CD4-positive, alpha-beta T cell (primary cell): ENCODE results near the gene FASN. TPM values are rescaled to one million over a fixed set of nuclear protein-coding genes. Genes with fewer than 3 reads are reported as not detected.

ENCODE experiments used
- ATAC-seq: fragments of 200-7000 bp; cut with Tn5 transposase; one replicate; pipeline ENCODE4 v1.10.0; 2022; ENCODE audit warnings: mild to moderate bottlenecking; ENCODE audit not compliant: poor library complexity
- CTCF ChIA-PET: fragments of 350-600 bp; sonication (Branson Sonifier 250); formaldehyde crosslinking; loops from one replicate; lab custom pipeline; 2021; ENCODE audit warnings: antibody characterized with exemption, inconsistent platforms; lab: Charles Lee
- POLR2A ChIA-PET: fragments of 350-600 bp; sonication (Branson Sonifier 250); formaldehyde crosslinking; loops from one replicate; lab custom pipeline; 2021; ENCODE audit warnings: antibody characterized with exemption, inconsistent platforms; lab: Charles Lee
- DNase-seq, 14 experiments: peaks; one replicate each; pipeline ENCODE4 v3.0.0-alpha.2; 2013 to 2020; ENCODE audit warnings: mixed read lengths in 2 of 14
- H3K27ac ChIP-seq, 2 donors: one replicate each; pipeline versions ENCODE4 v1.5.1 to v1.7.0; 2013; ENCODE audit warnings: low read length in 2 of 2, low read depth in 1 of 2, mild to moderate bottlenecking in 1 of 2
- H3K27me3 ChIP-seq, 2 experiments: 1 replicate in 1 of 2; 2 replicates in 1 of 2; pipeline versions ENCODE4 v1.6.1 to v1.7.0; 2013; ENCODE audit warnings: low read length in 2 of 2, control low read depth in 1 of 2, mild to moderate bottlenecking in 1 of 2, moderate library complexity in 1 of 2; ENCODE audit not compliant: insufficient read depth in 2 of 2, control insufficient read depth in 1 of 2
- H3K36me3 ChIP-seq: one replicate; pipeline ENCODE4 v1.6.1; 2013; ENCODE audit warnings: low read length, control low read depth; ENCODE audit not compliant: insufficient read depth
- H3K4me1 ChIP-seq: one replicate; pipeline ENCODE4 v1.6.1; 2013; ENCODE audit warnings: low read length, control low read depth; ENCODE audit not compliant: insufficient read depth
- H3K4me3 ChIP-seq: one replicate; pipeline ENCODE4 v1.5.1; 2013; ENCODE audit warnings: mild to moderate bottlenecking, low read length, moderate library complexity
- H3K9me3 ChIP-seq, 2 experiments: 1 replicate in 1 of 2; 2 replicates in 1 of 2; pipeline versions ENCODE4 v1.6.1 to v1.7.0; 2013; ENCODE audit warnings: low read length in 2 of 2, mild to moderate bottlenecking in 2 of 2, control low read depth in 1 of 2, moderate library complexity in 1 of 2; ENCODE audit not compliant: control insufficient read depth in 1 of 2, insufficient read depth in 1 of 2
- H3K27ac Mint-ChIP-seq: one replicate; pipeline ENCODE4 v1.8.0; 2020; ENCODE audit warnings: mixed read lengths
- H3K27me3 Mint-ChIP-seq: one replicate; pipeline ENCODE4 v1.8.0; 2021; ENCODE audit warnings: mixed read lengths
- H3K36me3 Mint-ChIP-seq: one replicate; pipeline ENCODE4 v1.8.0; 2021; ENCODE audit warnings: low read depth, mixed read lengths
- H3K4me1 Mint-ChIP-seq: one replicate; pipeline ENCODE4 v1.8.0; 2021; ENCODE audit warnings: low read depth, mixed read lengths
- H3K4me3 Mint-ChIP-seq: one replicate; pipeline ENCODE4 v1.8.0; 2020; ENCODE audit warnings: mild to moderate bottlenecking, mixed read lengths
- H3K9me3 Mint-ChIP-seq: one replicate; pipeline ENCODE4 v1.8.0; 2020; ENCODE audit warnings: mixed read lengths
- intact Hi-C, 2 experiments: fragments of 100-400 bp; cut with DNase I in 1 of 2; cut with micrococcal nuclease in 1 of 2; formaldehyde crosslinking; loops; one replicate each; pipeline versions ENCODE4 v1.15.1 to v1.9.0; 2023 to 2025; cut with DNase I, micrococcal nuclease
- total RNA-seq, 174 experiments: library from RNA in 2 of 174; stranded (reverse) in 2 of 174; gene quantifications; one replicate each; pipeline ENCODE4 v1.2.3 and lab custom pipeline; 2021 to 2026
- TF ChIP-seq, protein P1 (sequence below): fragments of 200-600 bp; IDR thresholded peaks from one replicate; pipeline ENCODE4 v1.8.0; 2022; ENCODE audit warnings: antibody characterized with exemption, mild to moderate bottlenecking

FASN gene
- total RNA-seq, 2 experiments from 2014 or later, result 168 to 174 TPM

- Histone ChIP-seq H3K27ac (no peak overlapping the region), H3K4me1 (peaks cover 19% of the 10 kb centered on the region), H3K36me3 (peaks cover 74% of the 10 kb centered on the region), H3K27me3 (no peaks in the 10 kb centered on the region), H3K9me3 (no peaks in the 10 kb centered on the region), H3K4me3 (no peak overlapping the region)
- Mint-ChIP-seq H3K27ac (no peak overlapping the region), H3K9me3 (no peaks in the 10 kb centered on the region), H3K4me3 (no peak overlapping the region), H3K36me3 (peaks cover 24% of the 10 kb centered on the region), H3K4me1 (peaks cover 9% of the 10 kb centered on the region), H3K27me3 (no peaks in the 10 kb centered on the region)
- POLR2A ChIA-PET, result interaction anchor here (1.3 to 2.0 kb wide), 2 partner anchors 22 to 39 kb away, joined by 3 to 7 read pairs; partner anchors contain the start of genes DCXR and FASN
- TF ChIP-seq, protein P1, sequence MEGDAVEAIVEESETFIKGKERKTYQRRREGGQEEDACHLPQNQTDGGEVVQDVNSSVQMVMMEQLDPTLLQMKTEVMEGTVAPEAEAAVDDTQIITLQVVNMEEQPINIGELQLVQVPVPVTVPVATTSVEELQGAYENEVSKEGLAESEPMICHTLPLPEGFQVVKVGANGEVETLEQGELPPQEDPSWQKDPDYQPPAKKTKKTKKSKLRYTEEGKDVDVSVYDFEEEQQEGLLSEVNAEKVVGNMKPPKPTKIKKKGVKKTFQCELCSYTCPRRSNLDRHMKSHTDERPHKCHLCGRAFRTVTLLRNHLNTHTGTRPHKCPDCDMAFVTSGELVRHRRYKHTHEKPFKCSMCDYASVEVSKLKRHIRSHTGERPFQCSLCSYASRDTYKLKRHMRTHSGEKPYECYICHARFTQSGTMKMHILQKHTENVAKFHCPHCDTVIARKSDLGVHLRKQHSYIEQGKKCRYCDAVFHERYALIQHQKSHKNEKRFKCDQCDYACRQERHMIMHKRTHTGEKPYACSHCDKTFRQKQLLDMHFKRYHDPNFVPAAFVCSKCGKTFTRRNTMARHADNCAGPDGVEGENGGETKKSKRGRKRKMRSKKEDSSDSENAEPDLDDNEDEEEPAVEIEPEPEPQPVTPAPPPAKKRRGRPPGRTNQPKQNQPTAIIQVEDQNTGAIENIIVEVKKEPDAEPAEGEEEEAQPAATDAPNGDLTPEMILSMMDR, result no peak
- CTCF ChIA-PET, result no interaction called here
- ATAC-seq (no peak), DNase-seq (no peak)
- intact Hi-C loops, result no loop called here
Observed at GRCh38 chr17:82060001-82060380, 38.0 kb downstream of the FASN start.

GRCh38 chr17:82059272-82060000, 38.6 kb downstream of the FASN start:
- Histone ChIP-seq H3K27me3 (no peaks in the 10 kb centered on the region), H3K4me3 (no peak overlapping the region), H3K4me1 (peaks cover 16% of the 10 kb centered on the region), H3K36me3 (peaks cover 79% of the 10 kb centered on the region), H3K27ac (no peak overlapping the region), H3K9me3 (no peaks in the 10 kb centered on the region)
- Mint-ChIP-seq H3K4me1 (peaks cover 5% of the 10 kb centered on the region), H3K4me3 (peak overlapping the region; percentile 25), H3K36me3 (peaks cover 27% of the 10 kb centered on the region), H3K27ac (no peak overlapping the region), H3K9me3 (no peaks in the 10 kb centered on the region), H3K27me3 (no peaks in the 10 kb centered on the region)
- TF ChIP-seq, protein P1, result no peak
- intact Hi-C loops, result no loop called here
- ChIA-PET POLR2A (interaction anchor here (2.0 kb wide), 1 partner anchor 22 kb away, joined by 7 read pairs; the partner anchor contains the start of gene DCXR), CTCF (no interaction called here)
- ATAC-seq (no peak), DNase-seq (no peak)

- Mint-ChIP-seq H3K27me3 (no peaks in the 10 kb centered on the region), H3K27ac (no peak overlapping the region), H3K4me3 (no peak overlapping the region), H3K36me3 (peaks cover 27% of the 10 kb centered on the region), H3K9me3 (no peaks in the 10 kb centered on the region), H3K4me1 (no peaks in the 10 kb centered on the region)
- ATAC-seq, result no peak
- ChIA-PET POLR2A (interaction anchor here (2.0 kb wide), 1 partner anchor 21 kb away, joined by 7 read pairs; the partner anchor contains the start of gene DCXR), CTCF (no interaction called here)
- Histone ChIP-seq H3K4me3 (no peak overlapping the region), H3K27ac (no peak overlapping the region), H3K36me3 (peaks cover 85% of the 10 kb centered on the region), H3K27me3 (no peaks in the 10 kb centered on the region), H3K4me1 (peaks cover 13% of the 10 kb centered on the region), H3K9me3 (no peaks in the 10 kb centered on the region)
- intact Hi-C loops, result no loop called here
- TF ChIP-seq, protein P1, result no peak
- DNase-seq, result no peak
Observed at GRCh38 chr17:82058855-82059249, 39.2 kb downstream of the FASN start.
